Measurements from ENCODE around the gene MPPED2.

Gene MPPED2

DNA sequence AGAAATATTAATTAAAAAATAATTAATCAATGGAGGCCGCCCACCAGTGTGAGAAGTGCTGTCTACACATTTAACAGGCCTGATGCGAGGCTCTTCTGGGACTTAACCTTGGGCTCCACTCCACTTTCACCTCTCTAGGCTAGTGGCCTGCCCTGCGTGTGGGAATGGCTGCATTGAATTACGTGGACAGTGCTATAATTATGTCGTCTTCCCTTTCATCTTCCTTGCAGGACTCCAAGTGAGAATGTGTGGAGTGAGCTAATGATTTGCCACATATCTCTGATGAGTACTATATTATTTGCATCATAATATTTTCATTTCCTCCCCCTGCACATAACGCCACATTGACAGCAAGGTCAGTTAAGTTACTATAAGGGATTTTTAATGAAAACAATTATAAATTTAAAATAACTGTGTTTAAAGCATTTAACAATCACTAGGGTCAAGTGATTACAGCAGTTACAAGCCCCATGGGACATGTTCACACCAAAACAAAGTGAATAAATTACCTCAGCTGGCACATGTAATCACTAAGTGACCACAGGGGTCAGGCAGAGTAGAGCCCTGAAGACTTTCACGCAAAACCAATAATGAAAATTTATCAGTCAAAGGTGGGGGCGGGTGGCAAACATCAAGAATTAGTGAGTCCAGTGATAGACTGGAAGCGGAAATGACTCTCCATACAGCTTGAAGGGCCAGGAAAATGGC, 63.5 kb downstream of the MPPED2 start:
- no peak for DNase-seq

DNA sequence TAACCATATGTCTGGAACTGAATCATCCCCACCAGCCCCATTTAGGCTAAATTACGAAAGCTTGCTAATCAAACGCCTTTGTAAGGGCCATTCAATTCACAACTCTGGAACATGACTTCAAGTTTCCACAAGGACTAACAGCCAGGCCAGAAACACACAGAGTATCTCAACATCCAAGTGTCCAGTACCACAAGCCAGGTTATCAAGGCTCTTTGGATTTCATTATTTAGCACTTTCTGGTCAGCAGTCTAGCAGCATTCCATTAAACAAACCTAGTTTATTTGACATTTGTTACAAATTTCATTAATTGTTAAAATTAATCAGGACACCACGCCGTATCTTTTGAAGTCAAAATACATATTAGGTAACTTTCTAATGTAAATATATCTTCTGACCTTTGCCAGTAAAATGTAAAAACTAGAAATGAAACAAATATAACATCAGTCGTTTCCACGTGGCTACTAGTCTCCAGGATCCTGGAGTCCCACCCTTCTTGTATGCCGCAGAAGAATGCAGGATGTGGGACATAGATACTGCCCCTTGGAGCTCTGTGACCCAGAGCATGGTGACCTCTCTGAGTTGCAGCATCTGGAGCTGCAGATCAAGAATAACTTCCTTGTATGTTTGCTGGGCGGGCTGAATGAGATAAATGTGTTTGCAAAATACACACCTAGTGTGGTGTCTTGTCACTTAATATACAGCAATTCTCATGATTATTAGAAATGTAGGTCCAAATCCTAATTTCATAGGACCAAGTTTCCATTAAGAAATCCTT, 64.7 kb downstream of the MPPED2 start:
- DNase-seq: no peak

DNA sequence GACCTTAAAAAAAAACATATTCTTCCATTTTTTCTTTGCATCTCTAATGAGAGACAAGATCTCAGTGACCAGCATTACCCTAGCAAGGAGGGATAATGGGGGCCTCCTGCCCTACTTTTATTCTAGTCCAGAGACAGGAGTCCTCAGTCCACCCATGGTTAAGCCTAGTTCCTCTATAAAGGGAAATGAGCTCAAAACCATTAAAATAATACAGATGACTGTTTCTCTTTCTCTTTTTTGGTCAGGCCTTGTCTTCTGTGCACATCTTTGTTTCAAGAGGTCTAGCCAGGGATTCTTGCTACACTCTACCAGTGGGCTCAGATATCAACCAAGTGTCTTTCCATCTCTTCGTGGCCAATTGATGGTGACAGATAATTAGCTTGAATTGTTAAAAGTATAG, 73.1 kb downstream of the MPPED2 start:
- DNase-seq: no peak

DNA sequence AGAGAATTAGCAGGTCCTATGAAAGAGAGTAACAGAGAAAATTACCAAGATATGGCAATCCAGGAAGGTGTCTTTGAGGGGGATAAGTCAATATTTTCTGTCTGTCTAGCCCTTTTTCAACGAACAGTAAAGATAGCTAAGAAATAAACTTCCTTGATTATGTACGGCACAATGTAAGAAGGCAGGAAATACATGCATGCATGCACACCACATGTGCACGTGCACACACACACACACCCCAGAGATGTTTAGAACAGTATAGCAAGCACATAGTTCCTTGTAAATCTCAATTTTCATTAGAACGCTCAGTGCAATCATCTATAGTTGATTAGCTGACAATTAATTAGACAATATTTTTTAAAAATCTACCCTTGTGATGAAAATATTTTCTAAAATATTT, 74.7 kb downstream of the MPPED2 start:
- no peak for DNase-seq

DNA sequence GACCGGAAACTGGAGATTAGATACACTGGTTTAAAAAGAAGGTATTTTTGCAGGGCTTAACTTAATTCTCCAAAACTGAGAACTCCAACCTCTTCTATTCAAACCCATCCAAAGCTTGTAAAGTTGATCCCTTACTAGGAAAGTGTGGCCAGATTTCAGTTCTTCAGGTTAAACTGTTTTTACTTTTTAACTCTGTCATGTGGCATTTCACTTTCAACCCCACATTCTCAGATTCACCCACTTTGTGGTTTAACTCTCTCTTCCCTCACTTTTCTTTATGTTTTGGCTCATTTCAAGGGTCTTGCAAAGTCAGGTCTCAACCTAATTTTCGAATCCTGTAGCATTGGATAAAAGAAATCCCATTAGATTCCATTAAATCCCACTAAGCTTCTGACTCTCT, 75.4 kb downstream of the MPPED2 start:
- DNase-seq: no peak

DNA sequence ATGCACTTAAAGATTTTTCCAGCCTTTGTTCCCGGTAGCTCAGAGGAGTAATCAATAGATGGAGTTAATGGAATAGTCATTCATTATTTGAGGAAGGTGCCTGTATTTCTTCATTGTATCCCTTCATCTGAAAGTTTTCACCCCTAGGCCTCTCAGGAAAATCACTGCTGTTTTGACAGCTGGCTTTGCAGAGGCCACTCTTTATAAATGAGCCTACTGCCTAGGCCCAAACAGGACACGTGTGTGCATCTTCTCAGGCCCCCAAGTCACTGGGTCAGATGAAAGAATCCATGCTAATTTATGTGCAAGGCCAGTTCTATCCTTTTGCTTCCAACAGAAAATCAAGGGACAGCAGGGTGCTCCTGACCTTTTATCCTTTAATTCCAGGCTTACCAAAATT, 76.8 kb downstream of the MPPED2 start:
- DNase-seq: no peak

DNA sequence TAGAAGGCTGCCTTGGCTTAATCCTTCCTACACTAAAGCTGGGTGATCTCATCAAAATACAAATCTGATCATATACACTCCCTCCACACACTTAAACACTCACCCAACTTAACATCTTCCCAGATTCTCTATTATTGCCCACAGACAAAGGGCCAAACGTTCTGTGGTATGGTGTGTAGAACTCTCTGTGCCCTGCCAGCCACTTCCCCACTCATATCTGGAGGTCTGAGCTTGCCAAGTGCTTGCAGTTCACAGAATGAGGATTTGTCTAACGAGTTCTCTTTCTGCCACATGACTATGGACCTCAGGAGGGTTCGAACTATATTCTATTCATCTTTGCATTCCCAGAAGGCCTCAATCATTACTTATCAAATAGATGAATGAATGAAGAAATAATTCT, 77.6 kb downstream of the MPPED2 start:
- DNase-seq: no peak

DNA sequence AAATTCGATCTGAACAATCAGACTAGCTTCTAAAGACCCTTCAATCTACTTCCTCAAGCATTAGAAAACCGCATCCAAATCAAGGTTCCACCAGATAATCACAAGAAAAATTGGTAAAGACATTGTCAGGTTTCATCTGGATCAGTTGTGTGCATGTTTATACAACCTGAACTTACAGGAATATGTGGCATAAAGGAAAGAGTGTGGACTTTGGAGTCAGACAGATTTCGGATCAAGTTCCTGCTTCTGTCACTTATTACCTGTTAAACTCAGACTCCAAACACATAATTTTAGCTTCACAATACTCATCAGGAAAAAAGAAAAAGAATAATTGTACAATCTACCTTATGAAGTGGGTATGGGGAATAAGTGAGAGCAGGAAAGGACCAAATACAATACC, 80.5 kb downstream of the MPPED2 start:
- no peak for DNase-seq

DNA sequence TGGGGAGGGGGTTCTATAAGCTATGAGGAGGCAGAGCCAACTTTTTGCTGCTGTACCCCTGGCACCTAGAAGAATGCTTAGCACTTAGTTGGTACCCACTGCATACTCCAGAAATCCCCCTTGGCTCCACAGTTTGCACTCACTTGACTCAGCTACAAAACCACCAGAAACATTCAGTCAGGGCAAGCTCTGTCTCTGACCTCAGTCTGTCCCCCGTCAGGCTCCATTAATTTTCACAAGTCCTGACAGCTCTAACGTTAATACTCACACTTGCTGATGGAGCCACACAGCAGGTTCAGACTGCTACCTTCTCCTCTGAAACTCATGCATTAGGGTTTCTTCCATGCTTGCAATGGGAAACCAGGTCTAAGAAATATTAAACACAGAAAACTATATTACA, 81.7 kb downstream of the MPPED2 start:
- no peak for DNase-seq

DNA sequence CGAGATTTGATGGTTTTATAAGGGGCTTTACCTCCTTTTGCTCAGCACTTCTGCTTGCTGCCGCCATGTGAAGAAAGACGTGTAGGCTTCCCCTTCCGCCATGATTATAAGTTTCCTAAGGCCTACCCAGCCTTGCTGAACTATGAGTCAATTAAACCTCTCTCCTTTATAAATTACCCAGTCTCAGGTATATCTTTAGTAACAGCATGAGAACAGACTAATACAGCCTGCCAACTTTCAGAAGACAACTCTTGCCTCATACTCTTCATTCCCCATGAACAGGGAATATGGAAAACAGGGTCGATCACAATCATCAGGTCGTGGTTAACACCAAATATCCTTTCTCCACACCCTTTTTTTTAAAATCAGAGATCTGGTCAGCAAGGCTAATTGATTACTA, 83.0 kb downstream of the MPPED2 start:
- no peak for DNase-seq

DNA sequence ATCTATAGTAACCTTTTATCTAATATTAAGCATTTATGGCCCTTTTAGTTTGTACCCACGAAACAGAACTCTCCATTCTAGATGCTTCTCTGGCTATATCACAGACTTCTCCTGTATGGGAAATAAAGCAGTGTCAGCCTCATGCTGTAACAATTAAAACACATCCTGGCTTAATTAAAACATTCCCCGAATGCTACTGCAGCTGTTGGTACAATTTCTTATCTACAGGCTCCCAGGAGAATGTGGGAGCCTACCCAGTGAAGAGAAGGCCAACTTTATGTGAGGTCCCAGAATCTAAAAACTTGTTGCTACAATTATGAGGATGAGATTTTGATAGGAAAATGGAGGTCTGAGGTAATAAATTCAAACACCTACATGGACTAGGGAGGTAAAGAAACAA, 83.8 kb downstream of the MPPED2 start:
- DNase-seq: no peak

DNA sequence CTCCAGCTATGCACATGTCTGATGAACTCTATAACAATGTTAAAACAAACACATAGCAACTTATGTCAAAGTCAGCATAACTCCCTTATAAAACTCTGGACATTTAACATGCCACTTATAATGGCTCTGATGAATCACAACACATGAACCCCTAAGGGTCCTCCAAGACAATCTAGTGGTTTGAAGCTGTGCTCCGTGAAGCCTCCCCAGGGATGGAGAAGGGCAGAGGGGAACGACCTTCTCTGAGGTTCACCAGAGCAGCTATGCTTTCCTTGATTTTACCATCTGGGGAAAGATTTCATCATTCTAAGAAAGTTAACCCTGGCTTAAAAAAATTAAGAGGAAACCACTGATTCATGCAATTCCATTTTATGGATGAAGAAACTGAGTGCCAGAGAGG, 84.4 kb downstream of the MPPED2 start:
- no peak for DNase-seq

DNA sequence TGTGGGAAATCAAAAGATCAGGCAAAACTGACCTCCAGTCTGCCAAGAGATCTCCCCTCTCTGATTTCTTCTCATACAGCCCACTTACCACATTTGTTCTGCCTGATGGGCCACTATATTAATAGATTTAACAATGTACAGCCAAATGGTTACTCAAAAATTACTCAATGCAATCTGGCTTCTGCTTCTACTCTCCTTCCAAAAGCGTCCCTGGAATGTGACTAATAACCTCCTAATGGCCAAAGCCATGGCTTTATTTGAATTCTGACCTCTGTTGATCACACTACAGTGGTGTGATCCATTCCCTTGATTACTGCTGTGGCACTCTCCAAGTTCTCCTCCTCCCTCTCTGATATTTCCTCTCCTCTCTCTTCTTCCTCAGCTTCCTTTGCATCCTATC, 86.2 kb downstream of the MPPED2 start:
- no peak for DNase-seq

DNA sequence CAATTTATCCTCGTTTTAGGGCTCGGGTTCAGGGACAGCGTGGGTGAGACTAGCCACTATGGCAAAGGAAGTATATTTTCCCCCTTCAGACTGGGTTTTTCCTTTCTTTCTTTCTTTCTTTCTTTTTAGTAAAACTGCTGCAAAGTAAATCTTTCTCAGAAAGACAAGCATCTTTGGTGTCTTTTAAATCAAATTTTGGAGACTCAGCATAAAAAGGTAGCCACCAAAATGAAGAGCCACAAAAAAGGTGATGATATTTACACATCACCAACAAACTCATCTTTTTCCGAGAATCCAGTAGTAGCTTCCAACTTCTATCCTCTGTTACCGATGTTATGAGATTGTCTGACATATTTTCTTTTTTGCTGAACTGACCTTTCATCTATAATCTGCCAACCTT, 88.6 kb downstream of the MPPED2 start:
- no peak for DNase-seq

DNA sequence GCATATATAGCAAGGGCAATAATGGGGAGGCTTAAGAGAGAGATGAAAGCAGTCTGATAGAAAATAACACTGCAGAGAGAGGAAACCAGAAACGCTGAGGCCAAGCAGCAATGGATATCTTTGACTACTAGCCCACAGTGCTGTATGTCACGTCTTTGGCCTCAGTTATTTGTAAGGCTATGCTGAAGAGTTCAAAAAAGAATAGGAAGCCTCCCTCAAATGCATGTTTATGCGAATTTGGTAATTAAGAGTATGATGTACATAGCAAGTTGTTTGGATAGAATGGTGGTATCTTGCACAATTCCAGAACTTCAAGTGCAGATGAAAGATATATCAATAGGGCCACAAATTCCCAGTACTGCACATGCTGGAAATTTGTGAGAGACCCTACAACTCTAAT, 89.2 kb downstream of the MPPED2 start:
- no peak for DNase-seq

DNA sequence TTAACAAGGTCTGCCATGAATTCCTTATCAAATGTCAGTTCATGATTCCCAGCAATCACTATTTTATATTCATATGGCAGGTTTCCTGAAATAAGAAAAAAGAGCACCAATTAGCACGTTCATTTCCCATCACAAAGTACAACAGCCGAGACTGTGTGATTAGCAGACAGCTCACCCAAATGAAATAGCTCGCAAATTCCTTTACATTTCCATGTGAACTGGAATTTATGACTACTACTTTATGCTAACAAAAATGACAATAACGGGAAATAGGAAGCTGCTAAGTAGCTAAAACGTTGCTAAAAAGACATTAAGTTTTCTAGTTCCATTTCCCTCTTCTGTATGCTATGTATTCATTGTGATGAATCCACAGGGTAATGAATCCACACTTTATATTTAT, 90.7 kb downstream of the MPPED2 start:
- DNase-seq: no peak

DNA sequence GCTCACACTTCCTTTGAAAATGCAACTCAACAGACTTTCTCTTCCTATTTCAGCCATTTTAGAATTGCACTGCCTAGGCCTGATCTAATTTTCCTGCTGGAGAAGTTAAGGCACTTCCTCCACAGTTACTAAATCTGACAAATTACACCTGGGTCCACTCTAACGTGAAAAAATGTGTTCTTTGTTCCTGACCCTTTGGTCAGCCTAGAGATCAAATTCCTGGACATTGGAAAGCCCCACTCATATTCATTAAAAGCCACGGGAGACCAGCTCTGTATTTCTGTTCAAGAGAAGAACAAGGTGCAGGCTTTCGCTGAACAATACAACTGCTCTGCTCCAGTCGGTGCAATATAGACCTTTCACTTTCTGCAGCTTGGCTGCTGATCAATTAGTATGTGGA, 96.6 kb downstream of the MPPED2 start:
- no peak for DNase-seq

DNA sequence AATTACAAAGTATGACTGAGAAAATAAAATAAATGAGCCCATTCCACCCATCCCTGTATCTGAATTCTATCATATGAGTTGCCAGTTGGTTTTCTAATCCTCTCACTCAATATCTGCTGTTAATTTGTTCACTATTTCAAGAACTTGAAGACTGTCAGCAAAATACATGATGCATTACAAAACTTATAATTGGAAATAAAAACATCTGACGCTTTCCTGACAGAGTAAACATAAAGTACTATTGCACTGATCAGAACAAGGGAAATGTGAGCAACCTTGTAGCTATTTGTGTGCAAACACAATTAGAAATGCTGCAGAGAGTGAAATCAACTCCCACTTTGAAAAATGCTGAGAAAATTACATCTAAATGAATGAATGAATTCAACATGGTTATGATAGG, 97.1 kb downstream of the MPPED2 start:
- no peak for DNase-seq

DNA sequence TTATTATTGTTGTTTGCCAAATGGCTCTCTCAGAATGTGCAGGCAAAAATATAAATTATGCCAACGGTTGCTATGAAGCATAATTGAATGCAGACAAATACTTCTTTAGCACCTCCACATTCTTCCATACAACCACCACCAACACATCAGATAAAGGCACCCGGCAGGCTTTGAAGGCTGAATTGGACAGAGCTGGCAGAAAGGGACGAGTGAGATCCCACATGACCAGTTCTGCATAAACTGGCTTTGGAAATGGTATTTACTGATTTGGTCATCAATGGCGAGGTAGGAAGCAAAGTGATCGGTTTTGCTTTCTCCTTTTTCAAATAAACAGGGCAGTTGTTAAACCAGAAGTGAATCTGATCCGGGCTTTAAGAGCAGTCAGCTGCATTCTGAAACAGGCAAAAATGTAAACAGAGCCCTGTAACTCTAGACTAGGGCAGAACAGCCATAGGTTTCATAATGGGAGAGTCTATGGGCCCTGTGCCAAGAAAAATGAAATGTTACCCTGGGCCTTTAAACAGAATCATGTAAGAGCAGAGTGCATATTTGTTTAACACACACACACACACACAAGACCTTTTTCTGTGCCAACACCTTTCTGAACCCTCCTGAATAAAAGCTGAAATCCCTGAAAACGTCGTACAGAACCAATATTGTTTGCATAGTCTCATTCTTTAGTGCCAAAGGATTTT, 97.7 kb downstream of the MPPED2 start:
- peak; percentile 4 for DNase-seq

DNA sequence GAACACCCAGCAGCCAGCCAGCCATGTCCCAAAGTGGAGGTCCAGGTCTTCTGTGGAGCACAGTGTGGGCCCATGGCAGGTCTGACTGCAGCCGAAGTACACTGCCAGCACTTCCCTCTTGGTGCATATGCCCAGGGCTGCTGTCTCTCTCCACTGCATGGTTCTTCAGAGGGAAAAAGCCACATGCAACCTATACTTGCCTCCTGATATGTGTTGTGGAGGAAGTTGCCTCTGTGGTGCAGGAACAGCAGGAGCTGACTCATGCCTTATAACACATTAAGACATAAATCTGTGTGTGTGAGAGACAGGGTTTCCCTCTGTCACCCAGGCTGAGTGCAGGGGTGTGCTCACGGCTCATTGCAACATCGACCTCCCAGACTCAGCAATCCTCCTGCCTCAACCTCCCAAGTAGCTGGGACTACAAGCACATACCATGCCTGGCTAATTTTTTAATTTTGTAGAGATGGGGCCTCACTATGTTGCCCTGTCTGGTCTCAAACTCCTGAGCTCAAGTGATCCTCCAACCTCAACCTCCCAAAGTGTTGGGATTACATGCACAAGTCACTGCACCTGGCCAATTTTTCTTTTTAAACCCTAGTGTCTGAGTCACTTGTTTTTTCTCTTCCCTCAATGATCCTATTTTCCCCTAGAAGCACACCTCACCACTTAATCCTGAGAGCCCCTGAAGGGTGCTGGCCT, 98.8 kb downstream of the MPPED2 start:
- no peak for DNase-seq

DNA sequence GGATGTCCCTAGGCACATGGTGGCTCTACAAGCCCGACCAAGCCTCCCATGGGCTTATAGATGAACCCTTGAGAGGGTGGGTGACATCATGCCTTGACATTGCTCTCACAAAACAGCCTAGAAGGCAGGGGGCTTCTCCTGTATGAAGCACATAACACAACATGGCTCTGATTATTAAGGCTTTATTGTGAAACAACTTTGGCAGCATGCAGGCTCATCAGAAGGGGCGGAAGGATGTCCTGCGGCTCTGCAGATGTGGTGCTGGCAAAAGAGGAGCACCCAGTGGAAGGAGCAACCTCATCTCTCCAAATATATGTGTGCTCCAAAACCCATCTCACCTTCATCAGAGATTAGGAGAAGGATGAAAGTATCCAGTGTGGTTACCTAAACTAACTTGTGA, 100.4 kb downstream of the MPPED2 start:
- DNase-seq: no peak

DNA sequence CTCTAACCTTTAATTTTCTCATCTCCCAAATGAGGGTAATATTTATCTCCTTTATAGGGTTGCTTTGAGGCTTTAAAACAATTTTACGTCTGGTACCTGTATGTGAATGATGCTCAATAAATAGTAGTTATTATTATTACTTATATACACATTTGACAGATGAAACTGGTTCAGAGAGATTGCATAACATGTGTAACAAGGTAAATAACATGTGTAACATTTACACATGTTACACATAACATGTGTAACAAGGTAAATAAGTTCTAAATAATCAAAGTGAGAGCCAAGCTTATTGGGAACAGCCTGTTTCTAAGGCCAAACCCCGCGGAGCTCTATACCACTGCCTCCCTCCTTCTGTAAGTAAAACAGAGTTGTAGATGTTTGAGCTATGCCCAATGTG, 100.9 kb downstream of the MPPED2 start:
- no peak for DNase-seq

DNA sequence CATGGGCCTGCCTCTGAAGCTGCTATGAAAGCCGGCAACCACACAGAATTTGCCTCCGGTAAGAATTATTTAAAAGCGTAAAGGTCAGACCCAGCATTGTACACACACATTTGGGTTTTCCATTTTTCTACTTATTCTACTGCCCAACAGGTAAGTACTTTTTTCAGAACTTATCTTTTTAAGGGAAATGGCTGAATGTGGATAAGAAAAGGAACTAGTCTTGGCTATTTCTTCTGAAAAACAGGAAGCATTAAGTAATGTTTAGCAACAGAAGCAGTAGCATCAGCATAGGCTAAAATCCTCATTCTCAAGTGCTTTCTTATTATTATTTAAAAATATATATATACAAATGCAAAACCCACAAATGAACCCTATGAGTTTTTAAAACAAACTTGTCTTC, 103.1 kb downstream of the MPPED2 start:
- no peak for DNase-seq

DNA sequence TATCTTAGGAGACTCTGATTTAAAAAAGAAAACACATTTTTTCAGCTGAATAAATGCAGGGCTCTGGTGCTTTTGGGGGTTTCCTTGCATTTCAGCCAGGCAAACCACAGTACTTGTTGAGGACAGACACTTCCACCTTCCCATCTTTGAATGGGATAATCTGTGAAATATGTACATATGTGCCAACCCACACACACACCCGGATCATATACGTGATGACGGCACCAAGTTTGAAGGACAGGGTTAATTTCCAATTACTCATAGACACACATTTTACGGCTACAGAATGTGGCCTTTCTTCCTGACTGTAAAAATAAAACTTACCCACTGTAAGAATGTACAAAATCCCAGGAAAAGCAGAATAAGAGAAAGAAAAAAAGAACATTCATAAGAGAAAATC, 104.4 kb downstream of the MPPED2 start:
- no peak for DNase-seq
